Measurements from ENCODE around the gene PDZRN3. TPM values are rescaled to one million over a fixed set of nuclear protein-coding genes. Genes with fewer than 3 reads are reported as not detected.

PDZRN3 gene
- total and polyA plus RNA-seq, 2 donors: 3.9 to 4.3 TPM

- peaks cover 0 to 3% of the 10 kb centered on the region in 2 donors for H3K27me3 ChIP-seq (ENCODE audit: control insufficient read depth in 2 of 2, insufficient read depth in 1 of 2, low read length in 1 of 2)
- H3K27ac ChIP-seq (ENCODE audit: low read depth in 1 of 2, low read length in 1 of 2): no peak overlapping the region
- no peaks in the 10 kb centered on the region for H3K9me3 ChIP-seq (ENCODE audit: control insufficient read depth in 2 of 2, insufficient read depth in 1 of 2, low read length in 1 of 2)
- no peaks in the 10 kb centered on the region for H3K4me1 ChIP-seq (ENCODE audit: control insufficient read depth in 2 of 2, insufficient read depth in 2 of 2, low read length in 2 of 2)
- no peaks in the 10 kb centered on the region for H3K36me3 ChIP-seq (ENCODE audit: control insufficient read depth in 2 of 2, insufficient read depth in 2 of 2, low read length in 1 of 2)
- H3K4me3 ChIP-seq (ENCODE audit: low read length in 2 of 2): no peak overlapping the region
- no peak for DNase-seq (ENCODE audit: low read depth in 6 of 9, low spot score in 9 of 9)
- WGBS: 93% methylated on average over 10 of the region's 10 CpGs
Measured at GRCh38 chr3:73446467-73447110, 178.2 kb downstream of the PDZRN3 start.

- no peaks in the 10 kb centered on the region for H3K4me1 ChIP-seq (ENCODE audit: control insufficient read depth in 2 of 2, insufficient read depth in 2 of 2, low read length in 2 of 2)
- no peaks in the 10 kb centered on the region for H3K36me3 ChIP-seq (ENCODE audit: control insufficient read depth in 2 of 2, insufficient read depth in 2 of 2, low read length in 1 of 2)
- no peak for DNase-seq (ENCODE audit: low read depth in 6 of 9, low spot score in 9 of 9)
- 100% methylated on average over 7 of the region's 7 CpGs for whole genome bisulfite sequencing
- peaks cover 0 to 3% of the 10 kb centered on the region in 2 donors for H3K27me3 ChIP-seq (ENCODE audit: control insufficient read depth in 2 of 2, insufficient read depth in 1 of 2, low read length in 1 of 2)
- no peak overlapping the region for H3K27ac ChIP-seq (ENCODE audit: low read depth in 1 of 2, low read length in 1 of 2)
- H3K9me3 ChIP-seq (ENCODE audit: control insufficient read depth in 2 of 2, insufficient read depth in 1 of 2, low read length in 1 of 2): no peaks in the 10 kb centered on the region
- no peak overlapping the region for H3K4me3 ChIP-seq (ENCODE audit: low read length in 2 of 2)
Measured at GRCh38 chr3:73442886-73443285, 181.9 kb downstream of the PDZRN3 start.

- no peak for DNase-seq (ENCODE audit: low read depth in 6 of 9, low spot score in 9 of 9)
- no peak overlapping the region for H3K27ac ChIP-seq (ENCODE audit: low read depth in 1 of 2, low read length in 1 of 2)
- H3K27me3 ChIP-seq (ENCODE audit: control insufficient read depth in 2 of 2, insufficient read depth in 1 of 2, low read length in 1 of 2): peaks cover 0 to 1% of the 10 kb centered on the region in 2 donors
- H3K9me3 ChIP-seq (ENCODE audit: control insufficient read depth in 2 of 2, insufficient read depth in 1 of 2, low read length in 1 of 2): no peaks in the 10 kb centered on the region
- 91% methylated on average over 6 of the region's 6 CpGs for WGBS
- no peaks in the 10 kb centered on the region for H3K4me1 ChIP-seq (ENCODE audit: control insufficient read depth in 2 of 2, insufficient read depth in 2 of 2, low read length in 2 of 2)
- H3K36me3 ChIP-seq (ENCODE audit: control insufficient read depth in 2 of 2, insufficient read depth in 2 of 2, low read length in 1 of 2): no peaks in the 10 kb centered on the region
- no peak overlapping the region for H3K4me3 ChIP-seq (ENCODE audit: low read length in 2 of 2)
Measured at GRCh38 chr3:73442152-73442551, 182.6 kb downstream of the PDZRN3 start.

- Histone ChIP-seq H3K9me3 (ENCODE audit: control insufficient read depth in 2 of 2, insufficient read depth in 1 of 2, low read length in 1 of 2) (no peaks in the 10 kb centered on the region), H3K4me1 (ENCODE audit: control insufficient read depth in 2 of 2, insufficient read depth in 2 of 2, low read length in 2 of 2) (no peaks in the 10 kb centered on the region), H3K27me3 (ENCODE audit: control insufficient read depth in 2 of 2, insufficient read depth in 1 of 2, low read length in 1 of 2) (peaks cover 0 to 2% of the 10 kb centered on the region in 2 donors), H3K27ac (ENCODE audit: low read depth in 1 of 2, low read length in 1 of 2) (no peak overlapping the region), H3K4me3 (ENCODE audit: low read length in 2 of 2) (no peak overlapping the region), H3K36me3 (ENCODE audit: control insufficient read depth in 2 of 2, insufficient read depth in 2 of 2, low read length in 1 of 2) (no peaks in the 10 kb centered on the region)
- no peak for DNase-seq (ENCODE audit: low read depth in 6 of 9, low spot score in 9 of 9)
- WGBS: 94% methylated on average over 3 of the region's 3 CpGs
Measured at GRCh38 chr3:73437828-73438227, 186.9 kb downstream of the PDZRN3 start.

- H3K4me3 ChIP-seq (ENCODE audit: low read length in 2 of 2): no peak overlapping the region
- 84% methylated on average over 11 of the region's 11 CpGs for WGBS
- no peak for DNase-seq (ENCODE audit: low read depth in 6 of 9, low spot score in 9 of 9)
- H3K9me3 ChIP-seq (ENCODE audit: control insufficient read depth in 2 of 2, insufficient read depth in 1 of 2, low read length in 1 of 2): no peaks in the 10 kb centered on the region
- H3K27ac ChIP-seq (ENCODE audit: low read depth in 1 of 2, low read length in 1 of 2): no peak overlapping the region
- H3K27me3 ChIP-seq (ENCODE audit: control insufficient read depth in 2 of 2, insufficient read depth in 1 of 2, low read length in 1 of 2): peaks cover 0 to 5% of the 10 kb centered on the region in 2 donors
- H3K36me3 ChIP-seq (ENCODE audit: control insufficient read depth in 2 of 2, insufficient read depth in 2 of 2, low read length in 1 of 2): no peaks in the 10 kb centered on the region
- no peaks in the 10 kb centered on the region for H3K4me1 ChIP-seq (ENCODE audit: control insufficient read depth in 2 of 2, insufficient read depth in 2 of 2, low read length in 2 of 2)
Measured at GRCh38 chr3:73435055-73435454, 189.7 kb downstream of the PDZRN3 start.

- WGBS: 81% methylated on average over 14 of the region's 14 CpGs
- Histone ChIP-seq H3K36me3 (ENCODE audit: control insufficient read depth in 2 of 2, insufficient read depth in 2 of 2, low read length in 1 of 2) (no peaks in the 10 kb centered on the region), H3K27me3 (ENCODE audit: control insufficient read depth in 2 of 2, insufficient read depth in 1 of 2, low read length in 1 of 2) (peaks cover 0 to 5% of the 10 kb centered on the region in 2 donors), H3K27ac (ENCODE audit: low read depth in 1 of 2, low read length in 1 of 2) (no peak overlapping the region), H3K9me3 (ENCODE audit: control insufficient read depth in 2 of 2, insufficient read depth in 1 of 2, low read length in 1 of 2) (no peaks in the 10 kb centered on the region), H3K4me3 (ENCODE audit: low read length in 2 of 2) (no peak overlapping the region), H3K4me1 (ENCODE audit: control insufficient read depth in 2 of 2, insufficient read depth in 2 of 2, low read length in 2 of 2) (no peaks in the 10 kb centered on the region)
- peak in 1 of 9 donors; percentile 5 for DNase-seq (ENCODE audit: low read depth in 6 of 9, low spot score in 9 of 9)
Measured at GRCh38 chr3:73433687-73434086, 191.1 kb downstream of the PDZRN3 start.

- H3K27ac ChIP-seq (ENCODE audit: low read depth in 1 of 2, low read length in 1 of 2): no peak overlapping the region
- no peak for DNase-seq (ENCODE audit: low read depth in 6 of 9, low spot score in 9 of 9)
- H3K9me3 ChIP-seq (ENCODE audit: control insufficient read depth in 2 of 2, insufficient read depth in 1 of 2, low read length in 1 of 2): no peaks in the 10 kb centered on the region
- H3K4me3 ChIP-seq (ENCODE audit: low read length in 2 of 2): no peak overlapping the region
- peaks cover 0 to 5% of the 10 kb centered on the region in 2 donors for H3K27me3 ChIP-seq (ENCODE audit: control insufficient read depth in 2 of 2, insufficient read depth in 1 of 2, low read length in 1 of 2)
- 89% methylated on average over 2 of the region's 2 CpGs for WGBS
- H3K4me1 ChIP-seq (ENCODE audit: control insufficient read depth in 2 of 2, insufficient read depth in 2 of 2, low read length in 2 of 2): no peaks in the 10 kb centered on the region
- no peaks in the 10 kb centered on the region for H3K36me3 ChIP-seq (ENCODE audit: control insufficient read depth in 2 of 2, insufficient read depth in 2 of 2, low read length in 1 of 2)
Measured at GRCh38 chr3:73433079-73433478, 191.7 kb downstream of the PDZRN3 start.

GRCh38 chr3:73432706-73433032, 192.1 kb downstream of the PDZRN3 start:
- Histone ChIP-seq H3K4me1 (ENCODE audit: control insufficient read depth in 2 of 2, insufficient read depth in 2 of 2, low read length in 2 of 2) (no peaks in the 10 kb centered on the region), H3K4me3 (ENCODE audit: low read length in 2 of 2) (no peak overlapping the region), H3K27me3 (ENCODE audit: control insufficient read depth in 2 of 2, insufficient read depth in 1 of 2, low read length in 1 of 2) (peaks cover 0 to 5% of the 10 kb centered on the region in 2 donors), H3K9me3 (ENCODE audit: control insufficient read depth in 2 of 2, insufficient read depth in 1 of 2, low read length in 1 of 2) (no peaks in the 10 kb centered on the region), H3K36me3 (ENCODE audit: control insufficient read depth in 2 of 2, insufficient read depth in 2 of 2, low read length in 1 of 2) (no peaks in the 10 kb centered on the region), H3K27ac (ENCODE audit: low read depth in 1 of 2, low read length in 1 of 2) (no peak overlapping the region)
- WGBS: 90% methylated on average over 1 of the region's 1 CpG
- no peak for DNase-seq (ENCODE audit: low read depth in 6 of 9, low spot score in 9 of 9)

GRCh38 chr3:73432023-73432705, 192.6 kb downstream of the PDZRN3 start:
- Histone ChIP-seq H3K4me3 (ENCODE audit: low read length in 2 of 2) (no peak overlapping the region), H3K27ac (ENCODE audit: low read depth in 1 of 2, low read length in 1 of 2) (no peak overlapping the region), H3K27me3 (ENCODE audit: control insufficient read depth in 2 of 2, insufficient read depth in 1 of 2, low read length in 1 of 2) (peaks cover 0 to 5% of the 10 kb centered on the region in 2 donors), H3K4me1 (ENCODE audit: control insufficient read depth in 2 of 2, insufficient read depth in 2 of 2, low read length in 2 of 2) (no peaks in the 10 kb centered on the region), H3K36me3 (ENCODE audit: control insufficient read depth in 2 of 2, insufficient read depth in 2 of 2, low read length in 1 of 2) (no peaks in the 10 kb centered on the region), H3K9me3 (ENCODE audit: control insufficient read depth in 2 of 2, insufficient read depth in 1 of 2, low read length in 1 of 2) (no peaks in the 10 kb centered on the region)
- WGBS: 61% methylated on average over 9 of the region's 9 CpGs
- DNase-seq (ENCODE audit: low read depth in 6 of 9, low spot score in 9 of 9): peak in 4 of 9 donors; percentile 3 to 34 (median 8)
